CD4-positive, alpha-beta T cell (primary cell): Measurements from ENCODE around the gene ANKRD28. TPM values are rescaled to one million over a fixed set of nuclear protein-coding genes. Genes with fewer than 3 reads are reported as not detected.

Source experiments
- ATAC-seq: fragments of 200-7000 bp; cut with Tn5 transposase; one replicate; pipeline ENCODE4 v1.10.0; 2022; ENCODE audit warnings: mild to moderate bottlenecking; ENCODE audit not compliant: poor library complexity
- CTCF ChIA-PET: fragments of 350-600 bp; sonication (Branson Sonifier 250); formaldehyde crosslinking; loops from one replicate; lab custom pipeline; 2021; ENCODE audit warnings: antibody characterized with exemption, inconsistent platforms; lab: Charles Lee
- POLR2A ChIA-PET: fragments of 350-600 bp; sonication (Branson Sonifier 250); formaldehyde crosslinking; loops from one replicate; lab custom pipeline; 2021; ENCODE audit warnings: antibody characterized with exemption, inconsistent platforms; lab: Charles Lee
- DNase-seq, 14 experiments: peaks; one replicate each; pipeline ENCODE4 v3.0.0-alpha.2; 2013 to 2020; ENCODE audit warnings: mixed read lengths in 2 of 14
- H3K27ac ChIP-seq, 2 donors: one replicate each; pipeline versions ENCODE4 v1.5.1 to v1.7.0; 2013; ENCODE audit warnings: low read length in 2 of 2, low read depth in 1 of 2, mild to moderate bottlenecking in 1 of 2
- H3K27me3 ChIP-seq, 2 experiments: 1 replicate in 1 of 2; 2 replicates in 1 of 2; pipeline versions ENCODE4 v1.6.1 to v1.7.0; 2013; ENCODE audit warnings: low read length in 2 of 2, control low read depth in 1 of 2, mild to moderate bottlenecking in 1 of 2, moderate library complexity in 1 of 2; ENCODE audit not compliant: insufficient read depth in 2 of 2, control insufficient read depth in 1 of 2
- H3K36me3 ChIP-seq: one replicate; pipeline ENCODE4 v1.6.1; 2013; ENCODE audit warnings: low read length, control low read depth; ENCODE audit not compliant: insufficient read depth
- H3K4me1 ChIP-seq: one replicate; pipeline ENCODE4 v1.6.1; 2013; ENCODE audit warnings: low read length, control low read depth; ENCODE audit not compliant: insufficient read depth
- H3K4me3 ChIP-seq: one replicate; pipeline ENCODE4 v1.5.1; 2013; ENCODE audit warnings: mild to moderate bottlenecking, low read length, moderate library complexity
- H3K9me3 ChIP-seq, 2 experiments: 1 replicate in 1 of 2; 2 replicates in 1 of 2; pipeline versions ENCODE4 v1.6.1 to v1.7.0; 2013; ENCODE audit warnings: low read length in 2 of 2, mild to moderate bottlenecking in 2 of 2, control low read depth in 1 of 2, moderate library complexity in 1 of 2; ENCODE audit not compliant: control insufficient read depth in 1 of 2, insufficient read depth in 1 of 2
- H3K27ac Mint-ChIP-seq: one replicate; pipeline ENCODE4 v1.8.0; 2020; ENCODE audit warnings: mixed read lengths
- H3K27me3 Mint-ChIP-seq: one replicate; pipeline ENCODE4 v1.8.0; 2021; ENCODE audit warnings: mixed read lengths
- H3K36me3 Mint-ChIP-seq: one replicate; pipeline ENCODE4 v1.8.0; 2021; ENCODE audit warnings: low read depth, mixed read lengths
- H3K4me1 Mint-ChIP-seq: one replicate; pipeline ENCODE4 v1.8.0; 2021; ENCODE audit warnings: low read depth, mixed read lengths
- H3K4me3 Mint-ChIP-seq: one replicate; pipeline ENCODE4 v1.8.0; 2020; ENCODE audit warnings: mild to moderate bottlenecking, mixed read lengths
- H3K9me3 Mint-ChIP-seq: one replicate; pipeline ENCODE4 v1.8.0; 2020; ENCODE audit warnings: mixed read lengths
- intact Hi-C, 2 experiments: fragments of 100-400 bp; cut with DNase I in 1 of 2; cut with micrococcal nuclease in 1 of 2; formaldehyde crosslinking; loops; one replicate each; pipeline versions ENCODE4 v1.15.1 to v1.9.0; 2023 to 2025; cut with DNase I, micrococcal nuclease
- total RNA-seq, 174 experiments: library from RNA in 2 of 174; stranded (reverse) in 2 of 174; gene quantifications; one replicate each; pipeline ENCODE4 v1.2.3 and lab custom pipeline; 2021 to 2026
- TF ChIP-seq, protein P1 (sequence below): fragments of 200-600 bp; IDR thresholded peaks from one replicate; pipeline ENCODE4 v1.8.0; 2022; ENCODE audit warnings: antibody characterized with exemption, mild to moderate bottlenecking

The ANKRD28 gene
- total RNA-seq, 2 experiments from 2014 or later = 36.6 to 43.1 TPM

DNA sequence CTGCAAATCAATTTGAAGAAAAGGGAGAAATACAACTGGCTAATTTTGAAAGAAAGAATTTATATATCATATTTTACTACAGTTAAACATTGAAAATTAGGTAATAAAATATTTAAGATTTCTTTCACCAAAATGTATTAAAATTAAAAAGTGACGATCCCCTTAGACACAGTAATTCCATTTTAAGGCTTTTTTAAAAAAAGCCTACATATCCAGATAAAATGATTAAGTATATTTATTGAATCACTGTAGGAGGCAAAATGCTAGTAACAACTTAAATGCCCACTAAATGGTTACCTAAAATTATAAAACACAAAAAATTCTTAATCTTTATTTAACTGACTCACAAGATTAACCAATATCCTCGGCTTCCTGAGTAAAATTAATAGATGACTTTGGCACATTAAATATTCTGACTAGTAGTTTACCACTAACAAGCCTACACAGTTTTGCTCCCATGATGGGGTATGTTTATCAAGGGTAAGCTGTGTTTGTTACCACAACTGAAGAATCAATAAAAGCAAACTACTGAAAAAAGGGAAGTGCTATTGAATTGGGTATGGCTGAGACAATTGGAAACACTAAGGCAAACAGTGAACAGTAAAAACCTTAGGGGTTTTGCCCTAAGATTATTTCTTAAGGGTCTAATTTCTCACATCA is 28.4 kb downstream of the ANKRD28 start:
- no peaks in the 10 kb centered on the region for H3K27me3 Mint-ChIP-seq
- ChIA-PET CTCF (no interaction called here), POLR2A (no interaction called here)
- peaks cover 33% of the 10 kb centered on the region for H3K4me1 Mint-ChIP-seq
- H3K9me3 Mint-ChIP-seq = no peaks in the 10 kb centered on the region
- H3K36me3 ChIP-seq = peaks cover 6% of the 10 kb centered on the region
- no peaks in the 10 kb centered on the region for H3K9me3 ChIP-seq
- H3K27me3 ChIP-seq = no peaks in the 10 kb centered on the region
- intact Hi-C loops = loop anchor here in 1 of 2 experiments (5.0 kb wide), 1 partner anchor 33 kb away; no protein-coding TSS in a partner anchor
- no peak overlapping the region for H3K27ac Mint-ChIP-seq
- no peak overlapping the region for H3K4me3 ChIP-seq
- ATAC-seq = no peak
- H3K4me3 Mint-ChIP-seq = no peak overlapping the region
- TF ChIP-seq, protein P1, sequence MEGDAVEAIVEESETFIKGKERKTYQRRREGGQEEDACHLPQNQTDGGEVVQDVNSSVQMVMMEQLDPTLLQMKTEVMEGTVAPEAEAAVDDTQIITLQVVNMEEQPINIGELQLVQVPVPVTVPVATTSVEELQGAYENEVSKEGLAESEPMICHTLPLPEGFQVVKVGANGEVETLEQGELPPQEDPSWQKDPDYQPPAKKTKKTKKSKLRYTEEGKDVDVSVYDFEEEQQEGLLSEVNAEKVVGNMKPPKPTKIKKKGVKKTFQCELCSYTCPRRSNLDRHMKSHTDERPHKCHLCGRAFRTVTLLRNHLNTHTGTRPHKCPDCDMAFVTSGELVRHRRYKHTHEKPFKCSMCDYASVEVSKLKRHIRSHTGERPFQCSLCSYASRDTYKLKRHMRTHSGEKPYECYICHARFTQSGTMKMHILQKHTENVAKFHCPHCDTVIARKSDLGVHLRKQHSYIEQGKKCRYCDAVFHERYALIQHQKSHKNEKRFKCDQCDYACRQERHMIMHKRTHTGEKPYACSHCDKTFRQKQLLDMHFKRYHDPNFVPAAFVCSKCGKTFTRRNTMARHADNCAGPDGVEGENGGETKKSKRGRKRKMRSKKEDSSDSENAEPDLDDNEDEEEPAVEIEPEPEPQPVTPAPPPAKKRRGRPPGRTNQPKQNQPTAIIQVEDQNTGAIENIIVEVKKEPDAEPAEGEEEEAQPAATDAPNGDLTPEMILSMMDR = no peak
- H3K4me1 ChIP-seq = no peaks in the 10 kb centered on the region
- H3K36me3 Mint-ChIP-seq = peaks cover 21% of the 10 kb centered on the region
- no peak overlapping the region for H3K27ac ChIP-seq
- DNase-seq = no peak

DNA sequence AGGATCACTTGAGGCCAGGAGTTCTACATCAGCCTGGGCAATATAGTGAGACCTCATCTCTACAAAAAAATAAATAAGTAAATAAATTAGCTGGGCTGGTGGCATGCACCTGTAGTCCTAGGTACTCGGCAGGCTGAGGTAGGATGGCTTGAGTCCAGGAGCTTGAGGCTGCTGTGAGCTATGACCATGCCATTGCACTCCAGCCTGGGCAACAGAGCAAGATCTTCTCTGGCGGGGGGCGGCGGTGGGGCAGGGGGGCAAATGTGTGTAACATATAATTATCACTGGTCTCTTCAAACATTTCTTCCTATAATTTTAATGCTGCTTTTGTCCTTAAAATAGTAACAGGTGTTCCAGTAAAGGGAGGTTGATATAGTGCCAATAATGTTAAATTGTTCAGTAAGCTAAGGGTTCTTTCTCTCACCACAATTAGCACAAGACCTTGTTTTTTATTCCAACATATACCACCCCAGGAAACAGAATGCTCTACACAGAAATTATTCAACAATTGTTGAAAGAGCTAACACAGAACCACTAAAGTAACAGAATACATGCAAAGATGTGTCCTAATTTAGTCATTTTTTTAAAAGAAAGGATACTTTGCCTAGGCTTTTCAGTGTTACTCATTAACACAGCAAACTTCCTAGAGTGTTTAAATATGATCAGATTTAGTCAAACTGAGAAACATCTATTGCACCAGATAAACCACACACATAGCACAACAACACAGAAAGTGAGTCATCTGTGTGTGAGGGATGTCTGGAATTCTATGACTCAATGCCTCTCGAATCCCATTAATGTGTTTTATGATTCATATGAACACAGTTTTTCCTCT is 29.1 kb downstream of the ANKRD28 start:
- H3K27me3 Mint-ChIP-seq = no peaks in the 10 kb centered on the region
- H3K4me1 Mint-ChIP-seq = peaks cover 28% of the 10 kb centered on the region
- POLR2A ChIA-PET = no interaction called here
- no peaks in the 10 kb centered on the region for H3K9me3 Mint-ChIP-seq
- CTCF ChIA-PET = interaction anchor here (1.2 kb wide), 1 partner anchor 16 kb away, joined by 3 read pairs; no protein-coding TSS in a partner anchor
- no peak overlapping the region for H3K4me3 Mint-ChIP-seq
- H3K9me3 ChIP-seq = no peaks in the 10 kb centered on the region
- intact Hi-C loops = loop anchor here in 1 of 2 experiments (5.0 kb wide), 1 partner anchor 34 kb away; no protein-coding TSS in a partner anchor
- H3K27ac Mint-ChIP-seq = no peak overlapping the region
- H3K27ac ChIP-seq = no peak overlapping the region
- peak in 2 of 14 experiments; percentile 41 to 52 for DNase-seq
- H3K4me1 ChIP-seq = no peaks in the 10 kb centered on the region
- peaks cover 23% of the 10 kb centered on the region for H3K36me3 Mint-ChIP-seq
- H3K4me3 ChIP-seq = no peak overlapping the region
- no peak for ATAC-seq
- TF ChIP-seq, protein P1 = no peak
- no peaks in the 10 kb centered on the region for H3K27me3 ChIP-seq
- H3K36me3 ChIP-seq = peaks cover 8% of the 10 kb centered on the region

DNA sequence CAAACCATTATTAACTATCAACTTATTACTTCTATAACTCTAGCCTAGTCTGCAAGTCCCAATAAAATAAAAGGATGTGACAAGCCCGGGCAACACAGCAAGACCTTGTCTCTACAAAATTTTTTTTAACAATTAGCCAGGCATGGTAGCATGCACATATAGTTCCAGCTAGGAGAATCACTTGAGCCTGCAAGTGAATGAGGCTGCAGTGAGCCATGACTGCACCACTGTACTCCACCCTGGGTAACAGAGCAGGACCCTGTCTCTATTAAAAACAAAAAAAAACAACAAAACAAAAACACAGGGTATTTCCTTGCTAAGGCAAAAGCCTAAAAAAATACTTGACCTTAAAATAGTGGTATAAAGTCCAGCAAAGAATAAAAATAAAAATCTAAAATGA is 31.4 kb downstream of the ANKRD28 start:
- Histone ChIP-seq H3K36me3 (peaks cover 14% of the 10 kb centered on the region), H3K9me3 (no peaks in the 10 kb centered on the region), H3K4me1 (no peaks in the 10 kb centered on the region), H3K27ac (no peak overlapping the region), H3K27me3 (no peaks in the 10 kb centered on the region), H3K4me3 (no peak overlapping the region)
- no peaks in the 10 kb centered on the region for H3K27me3 Mint-ChIP-seq
- peaks cover 36% of the 10 kb centered on the region for H3K36me3 Mint-ChIP-seq
- CTCF ChIA-PET = interaction anchor here (0.7 kb wide), 1 partner anchor 83 kb away, joined by 3 read pairs; no protein-coding TSS in a partner anchor
- peaks cover 17% of the 10 kb centered on the region for H3K4me1 Mint-ChIP-seq
- intact Hi-C loops = loop anchor here in 1 of 2 experiments (5.0 kb wide), 1 partner anchor 36 kb away; no protein-coding TSS in a partner anchor
- H3K27ac Mint-ChIP-seq = no peak overlapping the region
- ATAC-seq = no peak
- TF ChIP-seq, protein P1 = no peak
- POLR2A ChIA-PET = no interaction called here
- no peak for DNase-seq
- no peak overlapping the region for H3K4me3 Mint-ChIP-seq
- no peaks in the 10 kb centered on the region for H3K9me3 Mint-ChIP-seq
